Measurements from ENCODE around the gene MMP15.
"Not testable (repeated sequence)": the region's sequence is repeated elsewhere in the genome, so short reads cannot be mapped to it uniquely, and the experiment has no call there.

The MMP15 gene

DNA sequence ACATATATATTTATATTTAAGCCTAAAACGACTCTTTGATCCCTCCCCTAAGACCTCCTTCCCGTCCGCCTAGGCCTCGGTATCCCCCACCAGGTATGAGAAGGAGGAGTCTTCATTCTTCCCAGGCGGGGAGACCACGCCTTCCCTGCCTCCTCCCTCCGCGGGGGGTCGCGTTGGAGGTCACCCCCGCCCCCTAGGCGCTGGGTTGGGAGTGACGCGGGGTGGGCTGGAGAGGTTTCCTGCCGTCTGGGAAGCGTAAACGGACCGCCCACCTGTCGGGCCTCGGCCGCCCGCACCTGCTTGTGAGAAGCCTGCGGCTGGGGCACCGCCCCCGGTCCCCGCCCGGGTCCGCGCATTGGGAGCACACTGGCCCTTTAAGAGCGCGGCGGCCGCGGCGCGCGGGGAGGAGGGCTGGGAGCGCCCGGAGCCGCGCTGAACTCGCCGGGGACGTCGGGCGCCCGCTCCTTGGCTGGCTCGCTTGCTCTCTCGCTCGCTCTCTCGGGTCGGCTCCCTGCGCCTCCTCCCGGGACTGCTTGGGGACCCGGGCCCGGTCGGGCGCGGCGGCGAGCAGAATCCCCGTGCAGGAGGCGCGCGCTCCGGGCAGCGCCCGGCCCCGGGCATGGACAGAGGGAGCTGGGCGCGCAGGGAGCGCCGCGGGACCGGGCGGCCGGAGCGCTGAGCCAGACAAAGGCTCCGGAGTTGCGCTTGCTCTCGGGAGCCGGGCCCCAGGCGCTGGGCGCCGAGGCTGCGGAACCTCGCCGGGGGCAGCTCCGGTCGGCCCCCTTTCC is at the start of gene MMP15:
Gene MMP15 (plus strand): TSS at position 404 of the 788 bp plus-strand sequence. CDS start 597 bp downstream, outside the sequence.
- DNase-seq = peak in 1 of 2 donors; percentile 35

DNA sequence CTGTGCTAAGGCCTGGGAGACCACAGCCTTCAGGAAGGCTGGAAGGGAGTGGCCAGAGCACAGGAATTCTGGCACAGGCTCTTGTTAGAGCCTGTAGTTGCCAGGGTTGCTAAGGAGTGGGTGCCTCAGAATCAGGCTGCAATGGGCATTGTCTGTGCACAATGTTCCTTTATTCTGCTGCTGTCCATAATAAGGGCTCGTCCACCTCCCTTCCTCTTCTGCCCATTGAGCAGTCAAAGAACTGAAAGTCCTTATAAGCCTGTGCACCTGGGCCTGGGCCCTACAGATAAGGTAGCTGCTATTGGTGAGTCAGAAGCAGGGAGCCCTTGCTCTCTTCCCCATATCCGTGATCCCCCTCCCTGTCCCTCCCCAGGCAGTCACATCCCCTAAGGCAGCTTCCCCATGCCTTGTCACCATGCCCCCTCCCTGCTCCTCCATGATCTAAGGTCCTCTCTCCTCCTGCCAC is 49.2 kb upstream of the MMP15 start:
- DNase-seq = no peak

DNA sequence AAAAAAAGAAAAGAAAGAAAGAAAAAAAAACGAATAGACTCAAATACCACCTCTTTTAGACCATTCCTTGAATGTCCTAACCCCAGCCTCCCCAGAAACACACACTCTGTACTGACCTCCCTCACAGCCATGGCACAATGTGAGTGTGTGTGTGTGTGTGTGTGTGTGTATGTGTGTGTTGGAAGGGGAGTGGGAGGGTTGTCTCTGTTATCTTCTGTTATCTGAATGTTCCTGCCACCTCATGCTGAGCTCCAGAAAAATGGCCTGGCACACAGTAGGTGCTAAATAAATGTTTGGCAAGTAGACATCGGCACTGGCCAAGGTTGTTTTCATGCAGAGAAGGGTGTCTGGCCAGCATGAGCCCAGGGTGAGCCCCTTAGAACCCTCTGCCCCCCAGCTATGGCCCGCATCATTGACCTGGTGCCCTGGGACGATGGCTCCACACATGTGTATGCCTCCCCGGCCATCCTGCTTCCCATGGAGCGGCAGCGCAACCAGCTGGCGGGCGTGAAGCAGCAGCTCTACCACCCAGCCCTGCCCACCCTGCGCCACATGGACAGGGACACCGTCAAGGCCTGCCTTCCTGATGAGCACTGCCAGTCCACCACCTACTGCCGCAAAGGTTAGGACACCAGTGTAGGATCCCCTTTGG is 48.0 kb upstream of the MMP15 start:
- no peak for DNase-seq

DNA sequence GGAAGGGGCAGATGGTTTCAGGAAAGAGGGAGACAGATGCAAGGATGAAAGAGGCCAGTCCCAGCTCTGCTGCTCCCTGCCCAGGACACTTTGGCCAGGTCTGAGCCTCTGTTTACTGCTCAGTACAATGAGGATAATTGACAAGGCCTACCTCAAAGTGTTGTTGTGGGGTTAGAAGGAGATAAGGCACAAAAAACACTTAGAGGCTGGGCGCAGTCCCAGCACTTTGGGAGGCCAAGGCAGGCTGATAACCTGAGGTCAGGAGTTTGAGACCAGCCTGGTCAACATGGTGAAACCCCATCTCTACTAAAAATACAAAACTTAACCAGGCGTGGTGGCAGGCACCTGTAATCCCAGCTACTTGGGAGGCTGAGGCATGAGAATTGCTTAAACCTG is 47.5 kb upstream of the MMP15 start:
- DNase-seq = not testable (repeated sequence)

DNA sequence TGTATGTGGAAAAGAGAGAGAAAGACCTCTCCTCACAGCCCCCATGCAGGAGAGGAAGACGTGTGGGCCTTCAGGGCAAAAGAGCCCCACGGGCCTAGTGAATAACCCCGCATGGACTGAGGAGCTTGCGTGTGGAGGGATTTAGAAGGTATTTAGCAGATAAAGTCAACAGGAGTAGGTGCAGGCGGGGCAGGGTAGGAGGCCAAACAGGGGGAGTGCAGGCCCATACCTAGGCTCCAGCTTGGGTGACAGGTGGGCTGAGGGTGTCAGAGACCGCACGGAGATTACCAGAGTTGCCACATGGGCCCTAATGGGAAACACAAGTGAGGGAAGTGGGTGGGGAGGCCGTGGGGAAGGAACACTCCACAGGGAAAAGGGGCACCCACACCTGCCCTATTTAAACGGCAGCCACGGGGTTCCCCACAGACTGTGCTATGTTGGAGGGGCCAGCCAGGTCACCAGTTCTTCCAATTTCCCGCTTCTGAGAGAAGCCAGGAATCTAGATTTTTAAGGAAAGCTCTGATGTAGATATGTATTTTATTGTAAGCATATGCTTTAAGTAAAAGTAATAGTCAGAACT is 46.5 kb upstream of the MMP15 start:
- DNase-seq = no peak

DNA sequence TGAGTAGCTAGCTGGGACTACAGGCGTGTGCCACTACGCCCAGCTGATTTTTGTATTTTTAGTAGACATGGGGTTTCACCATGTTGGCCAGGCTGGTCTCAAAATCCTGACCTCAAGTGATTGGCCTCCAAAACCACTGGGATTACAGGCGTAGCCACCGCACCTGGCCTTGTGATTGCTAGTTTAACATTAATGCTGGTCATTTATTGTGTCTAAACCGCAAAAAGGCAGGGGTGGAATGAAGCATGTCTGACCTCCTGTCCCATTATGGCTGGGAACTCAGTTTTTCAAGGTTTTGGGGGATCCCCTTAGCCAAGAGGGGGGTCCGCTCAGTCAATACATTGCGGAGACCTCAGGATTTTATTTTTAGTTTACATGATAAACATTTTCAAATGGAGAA is 43.9 kb upstream of the MMP15 start:
- no peak for DNase-seq

DNA sequence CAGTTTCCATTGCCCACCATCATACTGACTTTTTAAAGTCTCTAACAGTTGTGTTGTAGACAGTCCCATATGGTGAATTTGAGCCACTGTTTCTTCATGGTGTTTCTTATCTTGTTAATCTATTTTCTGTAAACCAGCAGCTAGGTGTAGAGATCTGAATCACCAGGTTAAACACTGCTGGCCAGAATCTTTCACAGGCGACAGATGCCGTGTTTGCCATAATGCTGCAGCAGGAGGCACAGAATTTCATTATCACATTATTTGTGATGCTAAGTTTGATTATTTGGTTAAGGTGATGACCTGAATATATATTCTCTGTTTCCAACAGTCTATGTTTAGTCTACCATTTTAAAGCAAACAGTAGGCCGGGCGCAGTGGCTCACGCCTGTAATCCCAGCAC is 43.2 kb upstream of the MMP15 start:
- no peak for DNase-seq

DNA sequence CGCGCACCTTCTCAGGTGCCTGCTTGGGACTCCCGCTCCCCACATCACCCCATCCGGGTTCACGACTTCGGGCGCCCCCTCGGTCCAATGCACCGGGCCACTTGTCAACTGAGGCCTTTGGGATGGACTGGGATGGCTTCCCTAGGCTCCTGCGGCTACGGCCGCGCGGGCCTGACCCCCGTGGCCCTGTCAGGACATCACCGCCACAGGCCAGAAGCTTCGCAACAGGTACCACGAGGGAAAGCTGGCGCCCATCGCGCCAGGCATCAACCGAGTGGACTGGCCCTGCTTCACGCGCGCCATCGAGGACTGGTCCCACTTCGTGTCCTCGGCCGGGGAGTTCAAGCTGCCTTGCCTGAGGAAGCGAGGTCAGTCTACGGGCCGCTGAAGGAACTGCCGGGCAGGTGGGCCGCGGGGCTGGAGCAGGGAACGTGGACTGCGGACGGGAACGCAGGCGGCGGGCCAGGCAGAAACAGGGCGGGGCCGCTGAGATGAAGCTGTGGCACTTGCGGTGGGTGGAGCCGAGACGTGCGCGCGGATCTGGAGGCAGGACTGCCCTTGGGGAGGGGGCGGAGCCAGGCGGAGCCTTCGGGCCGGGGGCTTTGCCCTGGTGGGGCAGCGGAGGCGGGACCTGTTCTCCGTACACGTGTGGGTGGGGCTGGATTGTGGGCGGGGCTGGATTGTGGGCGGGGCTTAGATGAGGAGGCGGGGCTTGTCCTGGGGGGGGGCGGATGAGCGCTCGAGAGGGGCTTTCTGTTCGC is 40.9 kb upstream of the MMP15 start:
- DNase-seq = peak; percentile 44 to 54

DNA sequence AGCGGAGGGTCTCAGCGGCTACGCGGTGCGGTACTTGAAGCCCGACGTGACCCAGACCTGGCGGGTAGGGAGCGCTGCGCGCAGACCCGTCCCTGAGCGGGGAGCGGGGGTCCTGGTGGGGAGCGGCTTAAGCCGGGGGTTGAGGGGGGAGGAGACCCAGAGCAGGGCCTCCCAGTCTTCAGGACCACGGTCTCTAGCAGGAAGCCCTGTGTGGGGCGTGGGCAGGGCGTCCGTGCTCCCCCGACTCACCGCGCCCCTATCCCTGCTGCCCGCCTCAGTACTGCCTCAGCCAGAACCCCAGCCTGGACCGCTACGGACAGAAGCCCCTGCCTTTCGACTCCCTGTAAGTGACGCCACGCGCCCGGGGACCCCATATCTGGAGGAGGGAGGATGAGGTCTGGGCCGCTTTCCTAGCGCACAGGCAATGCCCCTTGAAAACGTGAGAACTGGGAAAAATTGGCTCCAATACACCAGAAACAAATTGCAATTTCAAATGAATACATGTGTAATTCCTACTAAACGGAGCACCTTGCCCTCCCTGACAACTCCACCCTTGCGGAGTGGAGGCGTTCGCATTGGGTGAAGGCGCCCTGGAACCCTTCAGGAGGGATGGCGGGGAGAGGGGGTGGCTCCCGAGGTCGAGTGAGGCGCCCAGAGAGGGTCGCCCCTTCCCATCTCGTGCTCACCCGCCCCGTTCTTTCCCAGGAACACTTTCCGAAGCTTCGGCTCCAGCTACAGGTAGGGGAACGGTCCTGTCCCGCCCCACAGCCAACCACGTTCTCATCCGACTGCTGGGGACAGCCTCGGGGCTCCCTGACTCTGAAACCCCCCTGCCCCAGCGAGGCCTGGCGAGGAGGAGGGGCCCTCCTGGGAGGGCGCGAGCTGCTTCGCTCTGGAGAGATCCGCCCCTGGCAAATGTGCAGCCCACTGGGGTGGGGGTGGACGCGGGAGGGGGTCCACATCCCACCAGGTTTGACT is 40.1 kb upstream of the MMP15 start:
- no peak for DNase-seq

DNA sequence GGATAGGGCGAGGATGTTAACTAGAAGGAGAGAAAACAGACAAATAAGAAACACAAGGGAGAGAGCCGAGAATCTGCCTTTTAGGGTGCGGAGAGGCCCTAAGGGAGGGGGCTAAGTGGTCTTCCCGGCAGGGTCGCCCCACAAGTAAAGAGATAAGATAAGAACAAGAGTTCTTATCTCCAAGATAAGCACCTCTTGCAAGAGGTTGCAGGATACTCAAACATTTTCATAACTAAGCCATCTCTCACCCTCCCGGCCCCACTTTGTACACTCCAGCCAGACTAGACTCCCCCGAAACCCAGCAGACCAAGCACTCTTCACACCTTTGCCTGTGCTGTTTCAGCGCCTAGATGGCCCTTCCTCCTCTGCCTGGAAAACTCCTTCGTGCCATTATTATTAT is 39.4 kb upstream of the MMP15 start:
- no peak for DNase-seq

DNA sequence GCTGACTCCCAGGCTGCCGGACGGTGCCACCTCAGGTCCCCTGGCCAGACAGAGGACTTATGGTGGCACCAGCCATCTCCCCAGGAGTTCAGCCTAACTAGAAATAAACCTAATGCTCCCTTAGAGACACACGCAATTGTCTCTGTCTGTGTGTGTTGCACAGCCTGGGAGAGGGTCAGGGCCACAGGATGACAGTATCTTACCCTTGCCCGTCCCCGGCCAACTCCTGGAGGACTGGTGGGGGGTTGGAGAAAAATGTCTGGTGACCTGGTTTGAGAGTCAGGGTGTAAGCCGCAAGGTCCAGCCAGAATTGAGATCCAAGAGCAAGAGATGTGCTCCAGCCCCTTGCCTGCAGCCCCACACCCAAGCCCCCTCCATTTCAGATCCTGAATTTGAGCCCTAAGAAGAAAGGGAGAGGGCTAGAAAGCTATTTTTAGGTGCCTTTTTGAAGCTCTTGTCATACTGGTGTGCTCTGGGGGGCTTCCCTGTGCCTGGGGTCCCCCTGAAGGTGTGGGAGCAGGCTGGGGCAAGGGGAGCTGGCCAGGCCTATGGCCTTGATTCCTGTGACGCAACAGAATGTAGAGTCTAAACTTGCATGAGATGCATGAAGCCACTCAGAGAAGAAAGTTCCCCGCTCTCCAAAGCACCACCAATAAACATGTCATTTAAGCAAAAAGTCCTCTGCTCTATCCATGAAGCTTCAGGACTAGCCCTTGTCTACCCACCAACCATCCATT is 37.9 kb upstream of the MMP15 start:
- DNase-seq = no peak

DNA sequence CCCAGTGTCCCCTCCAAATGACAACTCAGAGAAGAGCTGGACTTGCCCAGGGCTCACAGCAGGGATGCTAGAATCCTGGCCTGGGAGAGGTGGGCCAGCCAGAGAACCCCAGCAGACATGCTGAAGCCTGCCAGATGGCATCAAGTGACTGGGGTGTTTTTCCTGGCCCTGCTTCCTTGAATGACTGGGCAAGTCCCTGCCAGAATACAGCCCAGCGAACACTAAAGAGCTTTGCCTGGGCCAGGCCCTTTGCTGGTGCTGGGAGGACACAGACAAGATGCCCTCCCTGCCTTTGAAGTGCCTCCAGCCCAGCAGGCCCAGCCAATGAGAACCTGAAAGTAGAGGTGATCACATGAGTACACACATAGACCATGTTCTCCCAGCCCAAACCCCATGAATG is 36.6 kb upstream of the MMP15 start:
- DNase-seq = no peak

DNA sequence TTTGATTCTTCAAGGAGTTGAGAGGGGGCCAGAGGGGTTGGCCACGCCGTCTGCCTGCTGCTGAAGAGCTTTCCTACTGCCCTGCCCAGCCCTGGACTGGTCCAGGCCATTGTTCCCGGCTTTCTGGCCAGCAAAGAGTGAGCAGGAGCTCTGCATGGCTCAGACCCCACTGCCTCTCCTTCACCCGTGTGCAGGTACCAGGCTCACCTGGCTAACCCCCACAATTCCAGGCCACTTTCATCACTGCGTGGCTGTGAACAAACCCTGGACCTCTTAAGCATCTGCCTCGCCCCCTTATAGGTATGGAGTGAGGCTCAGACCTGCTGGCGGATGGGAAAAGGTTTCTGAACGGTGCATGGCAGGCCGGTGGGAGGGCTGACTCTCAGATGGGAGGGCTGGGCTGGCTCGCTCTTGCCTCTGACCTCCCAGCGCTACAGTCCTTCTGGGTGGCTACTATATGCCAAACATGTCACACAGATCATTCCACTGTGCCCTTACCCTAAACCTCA is 33.9 kb upstream of the MMP15 start:
- DNase-seq = no peak

DNA sequence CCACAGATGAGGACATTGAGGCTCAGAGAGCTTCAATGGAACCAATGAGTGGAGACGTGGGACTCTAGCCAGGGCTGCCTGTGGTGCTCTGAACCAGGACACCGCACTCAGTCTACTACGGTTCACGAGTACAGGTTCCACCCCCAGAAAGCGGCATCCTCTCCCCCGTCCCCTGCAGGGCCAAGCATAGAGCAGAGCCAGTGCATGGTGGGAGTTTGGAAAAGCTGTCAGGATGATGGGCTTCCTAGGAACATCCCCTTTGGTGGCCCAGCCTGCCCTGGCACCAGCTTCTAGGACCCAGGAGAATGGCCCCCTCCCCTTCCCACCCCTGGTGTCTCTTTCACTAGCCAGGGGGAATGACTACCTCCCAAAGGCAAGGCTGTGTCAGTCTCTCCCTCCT is 33.5 kb upstream of the MMP15 start:
- no peak for DNase-seq

DNA sequence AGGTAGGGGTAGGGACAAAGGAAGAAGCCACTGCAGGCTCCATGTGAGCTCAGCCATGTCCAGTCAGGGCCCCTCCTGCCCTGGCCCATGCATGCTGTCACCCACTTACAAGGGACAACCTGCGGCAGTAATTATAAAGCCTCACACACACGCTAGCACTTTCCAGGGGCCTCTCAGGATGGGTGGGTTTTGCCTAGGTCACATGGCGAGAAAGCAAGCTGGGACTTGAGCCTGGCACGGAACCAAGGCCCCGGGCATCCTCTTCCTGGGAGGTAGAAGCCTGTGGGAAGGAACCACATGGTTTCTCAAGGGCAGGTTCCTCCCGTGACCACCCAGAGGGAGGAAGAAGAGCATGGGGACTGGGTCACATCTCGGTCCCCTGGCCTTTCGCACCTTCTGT is 32.1 kb upstream of the MMP15 start:
- no peak for DNase-seq

DNA sequence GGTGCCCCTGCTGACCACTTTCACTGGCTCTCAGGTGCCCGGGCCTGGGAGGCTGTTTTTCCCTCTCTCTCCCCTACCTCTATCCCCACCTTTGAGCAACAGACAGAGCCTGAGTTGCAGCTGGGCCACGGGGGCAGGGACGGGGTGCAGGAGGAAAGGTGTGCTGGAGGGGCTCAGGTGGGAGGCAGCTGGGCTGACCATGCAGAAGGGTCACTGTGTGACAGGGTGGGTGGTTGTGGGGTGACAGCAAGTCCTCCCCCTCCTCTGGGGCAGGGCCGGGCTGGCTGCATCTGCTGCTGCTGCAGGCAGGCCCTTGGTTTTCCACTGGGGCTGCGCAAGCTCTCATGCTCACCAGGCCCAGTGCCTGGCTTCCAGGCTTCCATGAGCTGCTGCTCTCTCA is 31.7 kb upstream of the MMP15 start:
- DNase-seq = no peak

DNA sequence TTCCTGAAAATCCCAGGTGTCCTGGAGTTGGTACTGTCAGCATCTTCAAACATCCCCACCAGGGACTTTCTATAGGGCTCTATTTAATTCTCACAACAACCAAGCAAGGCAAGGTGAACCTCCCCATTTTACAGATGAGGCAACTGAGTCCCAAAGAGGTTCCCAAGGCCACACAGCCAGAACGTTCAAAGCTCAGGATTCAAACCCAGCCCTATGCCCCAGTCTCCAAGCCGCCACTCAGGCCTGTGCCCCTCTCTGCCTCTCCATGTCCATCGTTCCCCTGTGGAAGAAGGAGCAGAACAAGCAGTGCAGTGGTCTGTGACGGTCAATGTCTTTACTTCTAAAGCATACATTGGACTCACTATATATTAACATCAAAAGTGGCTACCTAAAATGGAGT is 31.2 kb upstream of the MMP15 start:
- no peak for DNase-seq

DNA sequence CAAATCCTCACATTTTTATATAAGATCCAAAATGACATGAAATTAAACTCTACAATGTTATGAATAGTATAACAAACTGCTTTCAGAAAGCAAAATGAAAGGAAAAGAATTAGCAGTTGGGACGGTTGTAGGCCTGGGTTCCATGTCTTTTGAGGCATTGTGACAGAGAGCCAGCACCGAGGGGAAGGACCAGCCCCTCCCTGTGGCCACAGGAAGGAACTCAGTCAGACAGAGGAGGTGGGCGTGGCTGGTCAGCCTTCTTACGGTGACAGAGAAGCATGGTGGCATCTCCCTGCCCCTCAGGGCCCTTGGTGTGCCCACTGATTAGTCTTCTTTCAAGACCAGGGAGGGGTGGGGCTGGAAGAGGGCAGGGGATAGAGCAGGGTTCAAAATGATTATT is 30.8 kb upstream of the MMP15 start:
- DNase-seq = peak; percentile 72 to 83

DNA sequence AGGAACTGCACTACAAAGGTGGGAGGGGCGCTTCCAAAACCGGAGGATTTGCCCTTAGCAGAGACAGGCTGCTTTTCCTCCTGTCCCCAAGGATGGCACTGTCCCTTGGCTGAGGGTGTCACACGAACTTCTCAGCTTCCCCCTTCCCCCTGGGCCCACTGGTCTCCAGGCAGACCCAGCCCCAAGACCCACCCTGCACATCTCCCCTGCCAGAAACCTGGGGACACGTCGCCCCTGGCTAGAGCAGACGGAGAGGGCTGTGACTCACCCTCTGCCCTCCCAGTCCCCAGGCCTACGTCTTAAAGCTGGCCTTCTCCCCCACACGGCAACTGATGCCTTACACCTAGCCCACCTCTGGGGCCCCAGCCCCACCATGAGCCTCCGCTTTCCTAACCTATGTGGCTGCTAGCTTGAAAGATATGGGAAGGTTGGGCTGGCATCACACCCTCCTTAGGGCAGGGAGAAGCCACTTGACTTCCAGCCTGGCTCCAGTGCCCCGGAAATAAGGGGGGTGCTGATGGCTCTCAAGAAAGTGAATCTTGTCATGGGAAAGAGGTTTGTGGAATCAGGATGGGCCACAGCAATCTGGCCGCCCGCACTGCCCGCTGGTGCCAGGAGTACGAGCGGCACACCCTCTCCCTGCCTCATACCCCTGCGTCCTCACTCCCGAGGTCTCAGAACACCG is 29.7 kb upstream of the MMP15 start:
- no peak for DNase-seq

DNA sequence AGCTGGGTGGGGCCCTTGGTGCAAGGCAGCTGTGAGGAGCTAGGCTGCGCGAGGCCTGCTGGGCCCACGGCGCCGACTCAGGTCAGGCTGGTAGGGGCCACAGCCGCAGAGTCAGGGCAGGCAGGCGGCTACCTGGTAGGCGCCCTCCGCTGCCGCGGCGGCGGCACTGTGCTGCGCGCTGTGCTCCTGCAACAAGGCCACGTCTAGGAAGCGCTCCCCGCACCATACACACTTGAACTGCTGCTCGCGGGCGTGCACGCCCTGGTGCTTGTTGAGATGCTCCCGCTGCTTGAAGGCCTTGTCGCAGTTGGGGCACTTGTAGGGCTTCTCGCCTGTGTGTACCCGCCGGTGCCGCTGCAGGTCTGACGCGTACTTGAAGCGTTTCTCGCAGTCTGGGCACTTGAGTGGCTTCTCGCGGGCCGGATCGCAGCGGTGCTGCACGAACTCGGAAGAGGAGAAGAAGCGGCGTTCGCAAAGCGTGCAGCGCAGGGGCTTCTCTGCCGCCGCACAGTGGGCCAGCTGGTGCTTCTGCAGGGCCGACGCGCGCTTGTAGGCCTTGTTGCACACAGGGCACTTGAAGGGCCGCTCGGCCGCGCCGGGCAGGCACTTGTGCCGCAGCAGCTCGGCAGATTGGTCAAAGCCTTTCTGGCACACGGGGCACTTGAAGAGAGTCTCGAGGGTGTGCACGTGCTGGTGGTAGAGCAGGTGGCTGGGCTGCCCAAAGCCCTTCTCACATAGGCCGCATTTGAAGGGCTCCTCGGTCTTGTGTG is 29.0 kb upstream of the MMP15 start:
- no peak for DNase-seq
